Measurements from ENCODE around the gene C22orf42.
"Not testable (repeated sequence)": the region's sequence is repeated elsewhere in the genome, so short reads cannot be mapped to it uniquely, and the experiment has no call there.

C22orf42 gene

DNA sequence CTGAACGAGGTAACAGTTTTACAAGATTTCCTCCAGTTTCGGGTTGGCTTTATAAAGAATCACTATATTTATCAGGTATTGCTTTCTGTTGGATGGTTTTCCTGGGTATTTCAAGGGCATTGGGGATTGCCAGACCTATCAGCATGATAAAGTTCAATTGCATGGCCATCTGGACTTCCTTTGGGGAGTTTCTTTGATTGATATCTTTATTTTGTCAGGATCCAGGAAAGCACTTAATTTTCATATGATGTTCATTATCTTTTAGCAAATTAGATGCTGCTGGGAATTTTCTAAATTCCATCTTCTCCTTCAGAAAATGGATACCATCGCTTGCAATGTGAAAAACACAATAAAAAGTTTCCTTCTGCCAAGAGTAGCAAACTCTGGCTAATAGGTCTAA, 24.5 kb upstream of the C22orf42 start:
- DNase-seq: no peak

GRCh38 chr22:32181043-32181442, 21.9 kb upstream of the C22orf42 start:
- no peak for DNase-seq

DNA sequence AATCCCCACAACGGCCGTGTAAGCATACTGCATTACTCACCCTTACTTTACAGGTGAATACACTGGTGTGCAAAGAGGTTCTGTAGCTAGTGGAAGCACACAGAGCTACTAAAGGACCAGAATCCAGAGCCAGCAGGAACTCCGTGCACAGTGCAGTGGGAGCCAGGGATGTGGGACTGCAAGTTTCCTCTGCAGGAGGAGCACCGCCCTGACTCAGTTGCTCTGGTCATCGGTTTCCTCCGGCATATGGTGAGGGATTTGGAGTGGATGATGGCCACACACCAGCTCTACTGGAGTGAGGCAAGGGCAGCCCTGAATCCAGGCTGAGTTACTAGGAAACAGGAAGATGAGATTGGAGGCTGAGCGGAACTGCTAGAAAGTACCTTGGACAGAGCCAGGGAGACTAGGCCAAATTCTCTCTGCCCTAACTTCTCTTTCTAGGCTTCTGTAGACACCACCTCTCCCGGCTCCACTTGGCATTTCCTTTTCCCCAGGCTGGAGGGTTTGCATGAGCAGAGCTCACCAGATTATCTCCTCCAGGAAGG, 18.2 kb upstream of the C22orf42 start:
- no peak for DNase-seq

DNA sequence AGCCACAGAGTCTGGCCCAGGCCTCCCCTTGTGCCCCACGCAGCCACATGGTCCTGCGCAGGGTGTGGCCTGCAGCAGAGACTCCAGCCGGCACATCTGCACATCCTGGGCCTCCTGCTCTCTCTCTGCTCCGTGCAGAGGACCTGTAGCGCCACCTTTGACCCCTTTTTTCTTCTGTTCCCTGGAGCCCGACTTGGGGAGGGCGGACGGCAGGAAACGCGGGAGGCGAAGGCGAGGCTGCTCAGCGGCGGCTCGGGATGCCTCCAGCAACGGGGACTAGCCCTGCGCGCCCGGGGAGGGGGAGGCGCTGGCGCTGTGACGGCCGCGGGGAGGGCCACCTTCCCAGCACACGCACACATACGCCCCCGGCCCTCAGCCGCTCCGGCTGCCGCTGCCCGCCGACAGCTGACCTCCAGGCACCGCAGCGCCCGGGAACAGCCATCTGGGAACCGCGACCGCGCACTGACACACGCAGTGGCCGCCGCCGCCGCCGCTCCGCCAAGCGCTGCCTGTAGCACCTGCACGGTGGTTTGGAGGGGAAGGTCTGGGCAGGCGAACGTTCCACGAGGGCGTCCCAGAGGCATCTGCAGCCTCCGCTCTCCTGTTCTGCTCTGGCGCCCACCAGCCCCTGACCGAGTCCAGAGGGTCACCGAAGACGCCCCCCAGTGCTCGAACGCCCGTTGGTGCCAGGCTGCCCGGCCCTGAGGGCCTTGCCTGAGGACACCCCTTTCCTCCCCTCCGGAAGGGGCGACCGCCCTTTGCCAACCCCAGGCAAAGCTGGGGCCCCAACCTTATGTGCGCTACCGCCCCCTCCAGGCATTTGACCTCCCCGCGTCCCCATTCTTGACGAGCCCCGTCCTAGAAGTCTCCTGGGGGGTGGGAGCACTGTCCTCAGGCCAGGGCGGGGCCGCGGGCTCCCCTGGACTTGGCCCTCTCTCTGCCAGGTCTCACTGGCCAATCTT, 16.9 kb upstream of the C22orf42 start:
- DNase-seq: peak; percentile 67

- no peak for DNase-seq
These were observed 16.0 kb upstream of the C22orf42 start for GRCh38 chr22:32175115-32175514.

GRCh38 chr22:32165681-32166080, 6.6 kb upstream of the C22orf42 start:
- DNase-seq: no peak

- no peak for DNase-seq
These were observed 5.2 kb upstream of the C22orf42 start for GRCh38 chr22:32164075-32164860.

- not testable (repeated sequence) for DNase-seq
These were observed 1.3 kb upstream of the C22orf42 start for GRCh38 chr22:32160411-32160810.

DNA sequence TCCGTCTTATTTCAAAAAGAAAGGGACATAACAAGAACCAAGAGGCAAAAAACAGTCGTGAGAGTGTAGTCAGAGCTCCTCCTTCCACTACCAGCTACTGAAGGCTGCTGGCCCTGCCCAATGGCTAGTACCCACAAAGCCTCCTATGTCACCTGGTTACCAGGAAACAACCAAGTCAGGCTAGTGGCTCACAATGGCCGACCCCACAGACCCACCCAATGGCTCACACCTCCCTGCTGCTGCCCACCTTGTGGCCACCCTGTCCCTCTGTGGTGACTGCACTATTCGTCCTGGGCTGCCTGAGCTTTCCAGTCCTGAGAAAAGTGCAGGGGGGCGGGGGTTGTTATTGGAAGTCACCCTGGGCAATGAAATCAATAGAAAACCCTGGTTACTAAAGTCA, 1.5 kb downstream of the C22orf42 start:
- DNase-seq: peak; percentile 21

DNA sequence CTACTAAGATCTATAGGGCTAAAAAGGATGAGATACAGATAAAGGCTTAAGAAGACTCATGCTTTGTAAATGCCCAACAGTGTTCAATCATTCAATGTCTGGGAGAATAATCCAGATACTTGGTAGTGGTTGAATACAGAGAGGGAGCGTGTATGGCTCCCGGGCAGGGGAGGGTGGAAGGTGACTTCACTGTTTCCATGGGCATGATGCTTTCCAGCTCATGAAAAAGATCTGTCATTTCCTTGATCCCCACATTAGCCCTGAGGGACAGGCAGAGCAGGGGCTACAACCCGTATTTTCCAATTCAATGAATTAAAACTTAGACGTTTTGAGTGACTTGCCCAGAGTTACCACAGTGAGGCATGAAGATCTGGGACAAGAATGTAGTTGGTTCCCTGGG, 4.4 kb downstream of the C22orf42 start:
- DNase-seq: not testable (repeated sequence)

DNA sequence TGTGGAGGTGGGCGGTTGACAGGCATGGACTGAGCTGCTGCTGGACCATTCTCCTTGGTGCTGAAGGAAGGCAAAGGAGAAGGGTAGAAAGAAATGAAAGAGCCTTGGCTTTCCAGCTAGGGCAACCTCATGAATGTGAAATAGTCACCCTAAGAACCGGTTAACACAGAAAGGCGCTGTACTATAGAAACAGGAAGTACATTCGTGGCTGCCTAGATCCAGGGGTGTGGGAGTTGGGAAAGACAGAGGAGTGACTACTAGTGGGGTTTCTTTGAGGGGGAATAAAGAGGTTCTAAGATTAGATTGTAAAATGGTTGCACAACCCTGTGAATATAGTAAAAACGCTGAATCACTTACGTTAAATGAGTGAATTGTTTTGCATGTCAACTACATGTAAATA, 7.5 kb downstream of the C22orf42 start:
- not testable (repeated sequence) for DNase-seq

DNA sequence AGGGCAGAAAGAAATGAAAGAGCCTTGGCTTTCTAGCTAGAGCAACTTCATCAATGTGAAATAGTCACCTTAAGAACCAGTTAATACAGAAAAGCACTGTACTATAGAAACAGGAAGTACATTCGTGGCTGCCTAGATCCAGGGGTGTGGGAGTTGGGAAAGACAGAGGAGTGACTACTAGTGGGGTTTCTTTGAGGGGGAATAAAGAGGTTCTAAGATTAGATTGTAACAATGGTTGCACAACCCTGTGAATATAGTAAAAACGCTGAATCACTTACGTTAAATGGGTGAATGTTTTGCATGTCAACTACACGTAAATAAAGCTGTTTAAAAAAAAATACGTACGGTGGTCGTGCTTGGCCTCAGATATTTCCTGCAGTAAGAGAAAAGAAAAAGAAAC, 8.5 kb downstream of the C22orf42 start:
- not testable (repeated sequence) for DNase-seq

DNA sequence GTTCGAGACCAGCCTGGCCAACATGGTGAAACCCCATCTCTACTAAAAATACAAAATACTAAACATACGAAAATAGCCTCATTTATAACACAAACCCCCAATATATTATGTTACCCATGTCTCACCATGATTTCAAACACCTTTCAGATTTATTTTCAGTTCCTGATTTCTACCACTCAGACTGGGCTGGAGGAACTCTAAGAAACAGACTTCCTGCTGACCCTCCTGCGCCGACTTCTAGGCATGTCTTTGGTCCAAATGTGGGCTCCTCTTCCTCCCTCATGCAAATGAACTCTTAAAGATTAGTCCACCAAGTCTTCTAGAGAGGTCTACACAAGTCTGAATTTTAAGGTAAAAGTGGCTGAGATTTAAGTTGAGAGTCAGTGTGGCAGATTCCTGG, 10.7 kb downstream of the C22orf42 start:
- DNase-seq: not testable (repeated sequence)

DNA sequence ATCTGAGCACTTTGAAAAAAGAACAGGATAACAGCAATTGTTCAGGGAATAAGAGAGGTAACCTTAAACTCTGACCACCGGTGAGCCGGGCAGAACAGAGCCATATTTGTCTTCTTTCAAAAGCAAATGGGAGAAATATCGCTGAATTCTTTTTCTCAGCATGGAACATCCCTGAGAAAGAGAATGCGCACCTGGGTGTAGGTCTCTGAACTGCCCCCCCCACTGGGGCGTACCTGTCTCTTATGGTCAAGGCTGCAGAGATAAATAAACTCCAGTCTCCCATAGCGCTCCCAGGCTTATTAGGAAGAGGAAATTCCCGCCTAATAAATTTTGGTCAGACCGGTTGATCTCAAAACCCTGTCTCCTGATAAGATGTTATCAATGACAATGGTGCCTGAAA, 12.0 kb downstream of the C22orf42 start:
- DNase-seq: not testable (repeated sequence)

GRCh38 chr22:32144496-32145274, 14.4 kb downstream of the C22orf42 start:
- DNase-seq: no peak

- DNase-seq: no peak
These were observed 16.5 kb downstream of the C22orf42 start for GRCh38 chr22:32142600-32142999.

- DNase-seq: not testable (repeated sequence)
These were observed 18.4 kb downstream of the C22orf42 start for GRCh38 chr22:32140688-32141087.

GRCh38 chr22:32138576-32138975, 20.5 kb downstream of the C22orf42 start:
- DNase-seq: not testable (repeated sequence)

DNA sequence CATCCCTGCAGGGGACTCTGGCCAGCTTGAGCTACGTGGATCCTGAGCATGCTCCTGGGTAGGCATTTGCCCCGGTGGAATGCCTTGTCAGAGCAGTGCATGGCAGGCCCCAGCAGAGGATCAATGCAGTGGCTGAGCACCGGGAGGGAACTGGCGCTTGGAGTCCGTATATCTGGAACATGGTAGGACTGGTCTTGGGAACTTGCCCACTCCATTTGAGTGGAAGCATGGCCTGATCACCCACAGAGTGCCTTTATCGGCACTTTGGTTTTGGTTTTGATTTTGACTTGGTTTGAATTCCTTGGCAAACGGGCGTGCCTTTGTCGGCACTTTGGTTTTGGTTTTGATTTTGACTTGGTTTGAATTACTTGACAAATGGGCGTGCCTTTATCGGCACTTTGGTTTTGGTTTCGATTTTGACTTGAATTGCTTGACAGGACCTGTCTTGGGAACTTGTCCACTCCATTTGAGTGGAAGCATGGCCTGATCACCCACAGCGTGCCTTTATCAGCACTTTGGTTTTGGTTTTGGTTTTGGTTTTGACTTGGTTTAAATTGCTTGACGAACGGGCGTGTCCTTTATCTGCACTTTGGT, 21.3 kb downstream of the C22orf42 start:
- not testable (repeated sequence) for DNase-seq

DNA sequence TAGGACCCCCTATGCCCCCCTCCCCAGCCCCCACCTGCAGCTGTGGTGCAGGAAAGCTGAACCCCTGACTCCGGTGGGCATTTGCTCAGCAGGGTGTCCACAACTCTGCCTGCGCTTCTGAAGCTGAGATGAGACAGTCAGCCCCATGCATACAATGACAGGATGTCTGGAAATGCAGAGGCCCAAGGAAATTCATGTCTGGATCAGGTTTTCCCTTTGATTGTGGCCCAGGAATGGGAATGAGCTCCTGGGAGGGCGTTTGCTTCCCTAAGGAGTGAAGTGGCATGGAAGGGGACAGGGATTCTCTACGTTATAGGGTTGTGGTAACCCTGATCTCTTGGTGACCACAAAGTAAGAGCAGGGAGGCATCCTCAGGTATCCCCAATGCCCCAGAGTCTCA, 22.2 kb downstream of the C22orf42 start:
- not testable (repeated sequence) for DNase-seq

DNA sequence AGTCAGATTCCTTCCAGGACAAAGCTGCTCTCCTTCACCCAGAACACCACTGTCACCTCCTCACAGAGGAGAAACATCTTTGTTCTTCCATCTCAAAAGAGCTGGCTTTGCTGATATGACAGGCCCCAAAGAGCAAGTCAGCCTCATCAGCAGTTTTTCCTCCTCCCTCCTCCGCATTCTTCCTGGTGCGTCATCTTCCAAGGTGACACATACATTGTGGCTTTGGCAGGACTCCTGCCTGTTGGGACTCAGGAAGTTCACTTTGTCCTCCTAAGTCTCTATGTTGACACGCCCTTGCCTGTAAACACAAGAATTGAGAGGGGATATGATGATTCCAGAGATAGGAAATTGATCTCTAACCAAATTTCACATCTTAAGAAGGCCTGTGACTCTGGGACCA, 23.1 kb downstream of the C22orf42 start:
- DNase-seq: not testable (repeated sequence)

- not testable (repeated sequence) for DNase-seq
These were observed 24.3 kb downstream of the C22orf42 start for GRCh38 chr22:32134796-32135195.

Data from islet precursor cell (in vitro differentiated cells).